Measurements from ENCODE around the gene CLEC3A.

- no peak for TF ChIP-seq EZH2phosphoT487 (IDR thresholded peaks at IDR 0.05; ENCODE audit: borderline replicate concordance)
- no peak for TF ChIP-seq CTCF (conservative IDR thresholded peaks at IDR 0.05; ENCODE audit: low read length)
Measured at GRCh38 chr16:77974883-77975282, 47.5 kb upstream of the CLEC3A start.

Measured in Loucy (cell line).